AML-193 (cell line): ENCODE results near the gene RASL10A.
"Not testable (repeated sequence)": the region's sequence is repeated elsewhere in the genome, so short reads cannot be mapped to it uniquely, and the experiment has no call there.

Source experiments
- DNase-seq, 2 experiments: peaks; one replicate each; lab custom pipeline; 2025; lab: John Stamatoyannopoulos, UW

Gene RASL10A

GRCh38 chr22:29315286-29316140, at the start of gene RASL10A:
RASL10A (minus strand) TSS chr22:29315697; CDS start chr22:29315246, 451 bp downstream.
- no peak for DNase-seq

- DNase-seq, result peak in 1 of 2 experiments; percentile 3
These were observed 44.0 kb upstream of the RASL10A start for GRCh38 chr22:29359469-29359868.

GRCh38 chr22:29357193-29357890, 41.8 kb upstream of the RASL10A start:
- not testable (repeated sequence) for DNase-seq

GRCh38 chr22:29353860-29354259, 38.4 kb upstream of the RASL10A start:
- DNase-seq, result no peak

GRCh38 chr22:29353286-29353685, 37.8 kb upstream of the RASL10A start:
- DNase-seq, result no peak

- DNase-seq, result no peak
These were observed 37.3 kb upstream of the RASL10A start for GRCh38 chr22:29352778-29353177.

- DNase-seq, result no peak
These were observed 36.4 kb upstream of the RASL10A start for GRCh38 chr22:29351891-29352290.

- no peak for DNase-seq
These were observed 35.5 kb upstream of the RASL10A start for GRCh38 chr22:29351042-29351441.

- no peak for DNase-seq
These were observed 33.5 kb upstream of the RASL10A start for GRCh38 chr22:29348956-29349355.

GRCh38 chr22:29348041-29348440, 32.5 kb upstream of the RASL10A start:
- DNase-seq, result no peak

GRCh38 chr22:29346659-29347058, 31.2 kb upstream of the RASL10A start:
- DNase-seq, result no peak

GRCh38 chr22:29345932-29346331, 30.4 kb upstream of the RASL10A start:
- no peak for DNase-seq

GRCh38 chr22:29344889-29345288, 29.4 kb upstream of the RASL10A start:
- DNase-seq, result not testable (repeated sequence)

GRCh38 chr22:29344137-29344536, 28.6 kb upstream of the RASL10A start:
- DNase-seq, result no peak

GRCh38 chr22:29343313-29343805, 27.9 kb upstream of the RASL10A start:
- no peak for DNase-seq

- no peak for DNase-seq
These were observed 27.2 kb upstream of the RASL10A start for GRCh38 chr22:29342577-29343312.

- no peak for DNase-seq
These were observed 26.7 kb upstream of the RASL10A start for GRCh38 chr22:29342177-29342576.

GRCh38 chr22:29341849-29342127, 26.3 kb upstream of the RASL10A start:
- DNase-seq, result no peak

GRCh38 chr22:29341056-29341848, 25.8 kb upstream of the RASL10A start:
- no peak for DNase-seq

GRCh38 chr22:29340566-29340965, 25.1 kb upstream of the RASL10A start:
- no peak for DNase-seq

- no peak for DNase-seq
These were observed 24.1 kb upstream of the RASL10A start for GRCh38 chr22:29339381-29340235.
